Measurements from ENCODE around the gene MTHFD2L. TPM values are rescaled to one million over a fixed set of nuclear protein-coding genes. Genes with fewer than 3 reads are reported as not detected.
"Not testable (repeated sequence)": the region's sequence is repeated elsewhere in the genome, so short reads cannot be mapped to it uniquely, and the experiment has no call there.

MTHFD2L gene
- total RNA-seq, 1 donor from 2014 or later: 14.1 TPM

DNA sequence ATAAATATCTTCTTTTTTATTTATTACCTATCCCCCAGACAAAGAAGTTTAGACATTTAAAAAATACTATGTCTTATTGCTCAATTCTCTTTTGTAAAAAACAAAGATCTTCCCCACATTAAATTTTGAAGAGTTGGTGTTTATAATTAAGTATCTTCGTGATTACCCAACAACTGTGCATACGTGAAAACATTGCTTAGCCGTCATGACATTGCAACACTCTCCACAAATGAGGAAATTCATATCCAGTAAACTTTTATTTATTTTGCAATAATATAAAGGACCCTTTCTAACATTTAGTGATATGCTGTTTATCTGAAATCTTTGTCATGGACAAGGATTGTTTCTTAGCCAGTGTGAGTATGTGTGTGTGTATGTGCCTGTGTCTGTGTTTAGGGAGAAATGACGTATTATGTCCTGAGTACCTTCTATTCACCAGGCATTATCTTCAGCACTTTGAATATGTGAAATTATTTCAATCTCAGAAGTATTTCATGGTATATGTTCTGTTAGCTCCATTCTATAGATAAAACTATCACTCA, 180.9 kb downstream of the MTHFD2L start:
- Histone ChIP-seq H3K27me3 (no peaks in the 10 kb centered on the region), H3K4me3 (no peak overlapping the region), H3K4me1 (no peaks in the 10 kb centered on the region), H3K9me3 (no peaks in the 10 kb centered on the region), H3K36me3 (no peaks in the 10 kb centered on the region), H3K27ac (no peak overlapping the region)
- intact Hi-C loops (cut with DNase I): no loop called here
- TF ChIP-seq, protein P1, sequence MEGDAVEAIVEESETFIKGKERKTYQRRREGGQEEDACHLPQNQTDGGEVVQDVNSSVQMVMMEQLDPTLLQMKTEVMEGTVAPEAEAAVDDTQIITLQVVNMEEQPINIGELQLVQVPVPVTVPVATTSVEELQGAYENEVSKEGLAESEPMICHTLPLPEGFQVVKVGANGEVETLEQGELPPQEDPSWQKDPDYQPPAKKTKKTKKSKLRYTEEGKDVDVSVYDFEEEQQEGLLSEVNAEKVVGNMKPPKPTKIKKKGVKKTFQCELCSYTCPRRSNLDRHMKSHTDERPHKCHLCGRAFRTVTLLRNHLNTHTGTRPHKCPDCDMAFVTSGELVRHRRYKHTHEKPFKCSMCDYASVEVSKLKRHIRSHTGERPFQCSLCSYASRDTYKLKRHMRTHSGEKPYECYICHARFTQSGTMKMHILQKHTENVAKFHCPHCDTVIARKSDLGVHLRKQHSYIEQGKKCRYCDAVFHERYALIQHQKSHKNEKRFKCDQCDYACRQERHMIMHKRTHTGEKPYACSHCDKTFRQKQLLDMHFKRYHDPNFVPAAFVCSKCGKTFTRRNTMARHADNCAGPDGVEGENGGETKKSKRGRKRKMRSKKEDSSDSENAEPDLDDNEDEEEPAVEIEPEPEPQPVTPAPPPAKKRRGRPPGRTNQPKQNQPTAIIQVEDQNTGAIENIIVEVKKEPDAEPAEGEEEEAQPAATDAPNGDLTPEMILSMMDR (IDR thresholded peaks at IDR 0.05): no peak
- ATAC-seq (no peak), DNase-seq (no peak)

DNA sequence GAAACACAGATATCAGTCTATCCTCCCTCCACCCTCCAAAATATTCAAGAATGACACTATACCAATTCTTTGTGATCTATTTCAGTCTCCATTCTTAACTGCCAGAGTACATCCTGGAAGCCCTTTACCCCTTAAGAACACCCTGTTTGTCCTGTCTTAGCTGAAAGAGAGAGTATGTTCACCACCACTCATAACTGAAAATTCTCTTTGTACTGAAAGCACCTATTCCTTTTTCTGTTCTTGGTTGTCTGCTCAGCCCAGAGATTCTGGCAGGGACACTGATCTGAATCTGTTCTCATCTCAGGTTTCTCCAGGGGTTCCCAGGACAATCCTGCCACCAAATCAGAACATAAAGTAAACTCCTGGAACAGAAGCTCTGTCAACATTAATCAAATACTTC, 181.6 kb downstream of the MTHFD2L start:
- H3K27me3 ChIP-seq: no peaks in the 10 kb centered on the region
- no peak overlapping the region for H3K4me3 ChIP-seq
- intact Hi-C loops (cut with DNase I): no loop called here
- no peak overlapping the region for H3K27ac ChIP-seq
- TF ChIP-seq, protein P1 (IDR thresholded peaks at IDR 0.05): no peak
- ATAC-seq (no peak), DNase-seq (no peak)
- no peaks in the 10 kb centered on the region for H3K36me3 ChIP-seq
- H3K4me1 ChIP-seq: no peaks in the 10 kb centered on the region
- no peaks in the 10 kb centered on the region for H3K9me3 ChIP-seq

- DNase-seq; H3K4me1 ChIP-seq; H3K9me3 ChIP-seq; H3K27ac ChIP-seq; H3K4me3 ChIP-seq; intact Hi-C loops (cut with DNase I); H3K27me3 ChIP-seq; ATAC-seq; H3K36me3 ChIP-seq: not testable (repeated sequence)
Measured at GRCh38 chr4:74340421-74340820, 182.5 kb downstream of the MTHFD2L start.

- intact Hi-C loops (cut with DNase I): no loop called here
- H3K27ac ChIP-seq: no peak overlapping the region
- TF ChIP-seq, protein P1 (IDR thresholded peaks at IDR 0.05): no peak
- H3K4me1 ChIP-seq: no peaks in the 10 kb centered on the region
- ATAC-seq (no peak), DNase-seq (no peak)
- no peaks in the 10 kb centered on the region for H3K27me3 ChIP-seq
- no peaks in the 10 kb centered on the region for H3K36me3 ChIP-seq
- no peaks in the 10 kb centered on the region for H3K9me3 ChIP-seq
- H3K4me3 ChIP-seq: no peak overlapping the region
Measured at GRCh38 chr4:74344031-74344430, 186.1 kb downstream of the MTHFD2L start.

Other genes starting within 250 kb of the MTHFD2L start
- 2.4 TPM for gene PF4, start 176.1 kb upstream of the MTHFD2L start, total RNA-seq
- gene PPBP, start 169.9 kb upstream of the MTHFD2L start, total RNA-seq: 3.4 TPM
- gene CXCL5, start 159.4 kb upstream of the MTHFD2L start, total RNA-seq: 7.2 TPM
- 9.7 TPM for gene CXCL3, start 119.4 kb upstream of the MTHFD2L start, total RNA-seq
- gene CXCL2, start 58.9 kb upstream of the MTHFD2L start, total RNA-seq: 51.9 TPM
- 2.8 TPM for gene EPGN, start 150.4 kb downstream of the MTHFD2L start, total RNA-seq
- 0.69 TPM for gene EREG, start 207.0 kb downstream of the MTHFD2L start, total RNA-seq